DND-41 (cell line): ENCODE measurements around the gene SLC25A34.
"Not testable (repeated sequence)": the region's sequence is repeated elsewhere in the genome, so short reads cannot be mapped to it uniquely, and the experiment has no call there.

ENCODE experiments used
- ATAC-seq: fragments of 200-7000 bp; cut with Tn5 transposase; 3 replicates; pipeline ENCODE4 v1.9.1; 2021; ENCODE audit warnings: low read depth; ENCODE audit not compliant: insufficient read depth
- DNase-seq: peaks from one replicate; pipeline ENCODE4 v3.0.0-alpha.2; 2020
- H2AFZ ChIP-seq: 2 replicates; pipeline ENCODE4 v1.6.0; 2012; ENCODE audit warnings: low read depth, low read length
- H3K27ac ChIP-seq: 2 replicates; pipeline ENCODE4 v1.5.1; 2012; ENCODE audit warnings: low read length, inconsistent platforms
- H3K27me3 ChIP-seq: fragments of 200-600 bp; sonication (generic); 2 replicates; pipeline ENCODE4 v1.6.0; 2012; ENCODE audit warnings: low read length, mild to moderate bottlenecking, inconsistent platforms; ENCODE audit not compliant: insufficient read depth, poor library complexity
- H3K36me3 ChIP-seq: 2 replicates; pipeline ENCODE4 v1.5.1; 2012; ENCODE audit warnings: low read length, inconsistent platforms; ENCODE audit not compliant: insufficient read depth
- H3K4me1 ChIP-seq: 2 replicates; pipeline ENCODE4 v1.5.1; 2012; ENCODE audit warnings: mild to moderate bottlenecking, low read length; ENCODE audit not compliant: insufficient read depth
- H3K4me2 ChIP-seq: 2 replicates; pipeline ENCODE4 v1.6.0; 2012; ENCODE audit warnings: mild to moderate bottlenecking, moderate library complexity, low read length, inconsistent platforms; ENCODE audit not compliant: insufficient read depth
- H3K4me3 ChIP-seq, 2 experiments: fragments of 200-600 bp in 1 of 2; shearing (Covaris generic) in 1 of 2; 2 replicates each; pipeline ENCODE4 v1.5.1; 2012 to 2016; ENCODE audit warnings: inconsistent platforms in 2 of 2, low read length in 2 of 2, mild to moderate bottlenecking in 2 of 2, low read depth in 1 of 2, moderate library complexity in 1 of 2
- H3K79me2 ChIP-seq: 2 replicates; pipeline ENCODE4 v1.6.0; 2012; ENCODE audit warnings: low read length, inconsistent platforms; ENCODE audit not compliant: insufficient read depth
- H3K9ac ChIP-seq: 2 replicates; pipeline ENCODE4 v1.6.0; 2012; ENCODE audit warnings: low read depth, mild to moderate bottlenecking, inconsistent platforms, low read length, moderate library complexity
- H3K9me3 ChIP-seq: 2 replicates; pipeline ENCODE4 v1.5.1; 2012; ENCODE audit warnings: low read length, moderate library complexity, mild to moderate bottlenecking, inconsistent platforms; ENCODE audit not compliant: insufficient read depth, severe bottlenecking
- H4K20me1 ChIP-seq: 2 replicates; pipeline ENCODE4 v1.6.0; 2012; ENCODE audit warnings: low read length; ENCODE audit not compliant: insufficient read depth
- CTCF ChIP-seq: IDR thresholded peaks from 2 replicates; pipeline ENCODE4 v1.5.1; 2012; ENCODE audit warnings: borderline replicate concordance, low read length, moderate library complexity, mild to moderate bottlenecking; ENCODE audit not compliant: poor library complexity, severe bottlenecking; ENCODE audit errors: extremely low read depth
- EZH2 ChIP-seq: IDR thresholded peaks from 3 replicates; pipeline ENCODE4 v1.6.1; 2012; ENCODE audit warnings: borderline replicate concordance, low read depth, mild to moderate bottlenecking, moderate library complexity, low read length, inconsistent platforms; ENCODE audit not compliant: severe bottlenecking

SLC25A34 gene

GRCh38 chr1:15696956-15697521 lies 39.0 kb upstream of the SLC25A34 start:
- no peak overlapping the region for H3K4me2 ChIP-seq
- no peak for DNase-seq
- H3K9me3 ChIP-seq: no peaks in the 10 kb centered on the region
- peaks cover 8% of the 10 kb centered on the region; the same call in 1 of the 2 replicates for H3K36me3 ChIP-seq
- no peak overlapping the region for H3K27ac ChIP-seq
- H3K27me3 ChIP-seq: no peaks in the 10 kb centered on the region
- no peak overlapping the region for H2AFZ ChIP-seq
- no peak overlapping the region for H3K4me3 ChIP-seq
- no peak overlapping the region for H3K9ac ChIP-seq
- TF ChIP-seq EZH2 (no peak), CTCF (no peak)
- H3K4me1 ChIP-seq: no peaks in the 10 kb centered on the region
- no peak for ATAC-seq
- H3K79me2 ChIP-seq: peaks cover 62% of the 10 kb centered on the region
- peaks cover 38% of the 10 kb centered on the region for H4K20me1 ChIP-seq

- Histone ChIP-seq H3K9me3 (no peaks in the 10 kb centered on the region), H3K4me2 (no peak overlapping the region), H3K27me3 (no peaks in the 10 kb centered on the region), H3K27ac (no peak overlapping the region), H2AFZ (no peak overlapping the region), H3K36me3 (peaks cover 8% of the 10 kb centered on the region; the same call in 1 of the 2 replicates), H3K9ac (no peak overlapping the region), H3K4me1 (no peaks in the 10 kb centered on the region), H3K4me3 (no peak overlapping the region), H4K20me1 (peaks cover 34% of the 10 kb centered on the region), H3K79me2 (peaks cover 60% of the 10 kb centered on the region)
- no peak for DNase-seq
- no peak for TF ChIP-seq CTCF
- no peak for TF ChIP-seq EZH2
- no peak for ATAC-seq
Observed at GRCh38 chr1:15698201-15698600, 37.9 kb upstream of the SLC25A34 start.

GRCh38 chr1:15699321-15699720 lies 36.7 kb upstream of the SLC25A34 start:
- not testable (repeated sequence) for H3K4me1 ChIP-seq, H3K27me3 ChIP-seq, H3K9me3 ChIP-seq, DNase-seq, H3K36me3 ChIP-seq, H3K9ac ChIP-seq, H3K4me3 ChIP-seq, H3K4me2 ChIP-seq, H2AFZ ChIP-seq, ATAC-seq, H3K27ac ChIP-seq
- Histone ChIP-seq H3K79me2 (peaks cover 56% of the 10 kb centered on the region), H4K20me1 (peaks cover 27% of the 10 kb centered on the region)

GRCh38 chr1:15700508-15700907 lies 35.5 kb upstream of the SLC25A34 start:
- H3K27ac ChIP-seq: no peak overlapping the region
- H3K27me3 ChIP-seq: no peaks in the 10 kb centered on the region
- peaks cover 59% of the 10 kb centered on the region for H3K79me2 ChIP-seq
- H3K4me1 ChIP-seq: no peaks in the 10 kb centered on the region
- no peak overlapping the region for H3K9ac ChIP-seq
- H3K4me2 ChIP-seq: no peak overlapping the region
- peaks cover 17% of the 10 kb centered on the region for H3K36me3 ChIP-seq
- H2AFZ ChIP-seq: no peak overlapping the region
- DNase-seq (no peak), ATAC-seq (no peak)
- no peak overlapping the region for H3K4me3 ChIP-seq
- no peak for TF ChIP-seq CTCF
- TF ChIP-seq EZH2: no peak
- peaks cover 31% of the 10 kb centered on the region for H4K20me1 ChIP-seq
- no peaks in the 10 kb centered on the region for H3K9me3 ChIP-seq
